HL-60 (cell line): Measurements from ENCODE around the gene TEX22.

Experiments used
- DNase-seq, 2 experiments: peaks; one replicate each; pipeline ENCODE4 v3.0.0-alpha.2; 2010 to 2020; ENCODE audit warnings: low read depth in 1 of 2, low spot score in 1 of 2
- H3K27ac ChIP-seq: fragments of 250-450 bp; sonication (Bioruptor Pico); replicated peaks from 2 replicates; pipeline ENCODE4 v1.5.1; 2020; ENCODE audit warnings: mild to moderate bottlenecking, moderate library complexity
- H3K27me3 ChIP-seq: fragments of 250-450 bp; sonication (Bioruptor Pico); 2 replicates; pipeline ENCODE4 v1.5.1; 2021; ENCODE audit warnings: mild to moderate bottlenecking, moderate library complexity; ENCODE audit not compliant: insufficient read depth, poor library complexity, severe bottlenecking
- H3K4me3 ChIP-seq: replicated peaks from 2 replicates; pipeline ENCODE4 v1.5.1; 2011; ENCODE audit warnings: mild to moderate bottlenecking, control low read depth, low read length; ENCODE audit not compliant: insufficient read depth
- CTCF ChIP-seq: IDR thresholded peaks from one replicate; pipeline ENCODE4 v1.5.1; 2011; ENCODE audit warnings: low read length, control low read depth, inconsistent platforms; ENCODE audit not compliant: insufficient read depth
- GABPA ChIP-seq: IDR thresholded peaks from 2 replicates; pipeline ENCODE4 v1.6.1; 2012; ENCODE audit warnings: low read depth
- POLR2AphosphoS5 ChIP-seq: IDR thresholded peaks from 2 replicates; pipeline ENCODE4 v1.6.1; 2012; ENCODE audit warnings: low read depth
- REST ChIP-seq: IDR thresholded peaks from 2 replicates; pipeline ENCODE4 v1.6.1; 2012; ENCODE audit warnings: low read depth; ENCODE audit not compliant: insufficient replicate concordance
- SPI1 ChIP-seq: IDR thresholded peaks from 2 replicates; pipeline ENCODE4 v1.6.1; 2012; ENCODE audit warnings: low read depth, mild to moderate bottlenecking, borderline replicate concordance

The TEX22 gene

GRCh38 chr14:105448706-105449111 lies 50.4 kb downstream of the TEX22 start:
- Histone ChIP-seq H3K4me3 (no peak overlapping the region), H3K27ac (no peak overlapping the region), H3K27me3 (no peaks in the 10 kb centered on the region)
- peak in 1 of 2 experiments; percentile 41 for DNase-seq
- TF ChIP-seq POLR2AphosphoS5 (no peak), REST (no peak), CTCF (peak; percentile 49)

GRCh38 chr14:105449276-105450122 lies 51.2 kb downstream of the TEX22 start:
- H3K27ac ChIP-seq: no peak overlapping the region
- no peak for TF ChIP-seq GABPA
- no peak for TF ChIP-seq SPI1
- no peak for TF ChIP-seq POLR2AphosphoS5
- TF ChIP-seq REST: no peak
- TF ChIP-seq CTCF: no peak

GRCh38 chr14:105450123-105450505 lies 51.8 kb downstream of the TEX22 start:
- TF ChIP-seq REST: no peak
- TF ChIP-seq SPI1: no peak
- TF ChIP-seq POLR2AphosphoS5: no peak
- TF ChIP-seq CTCF: no peak
- TF ChIP-seq GABPA: no peak
- no peak for DNase-seq
- Histone ChIP-seq H3K27ac (no peak overlapping the region), H3K27me3 (no peaks in the 10 kb centered on the region), H3K4me3 (no peak overlapping the region)

More at GRCh38 chr14:105449276-105450122, 51.2 kb downstream of the TEX22 start:
- Histone ChIP-seq H3K4me3 (no peak overlapping the region), H3K27me3 (no peaks in the 10 kb centered on the region)
- no peak for DNase-seq
